Activated CD4-positive, CD25-positive, alpha-beta regulatory T cell treated with anti-CD3 and anti-CD28 coated beads, Interleukin-2, amount 50 U/mL, for 16 hours (primary cell): ENCODE measurements around the gene PLK5.

Source experiments
- DNase-seq: peaks from one replicate; pipeline ENCODE4 v3.0.0-alpha.2; 2020; ENCODE audit warnings: low read depth, low spot score

PLK5 gene

GRCh38 chr19:1577090-1577928, 53.4 kb downstream of the PLK5 start:
- no peak for DNase-seq

- DNase-seq = no peak
These were observed 54.2 kb downstream of the PLK5 start for GRCh38 chr19:1577929-1578618.

GRCh38 chr19:1579222-1579621, 55.3 kb downstream of the PLK5 start:
- DNase-seq = no peak

- DNase-seq = no peak
These were observed 56.5 kb downstream of the PLK5 start for GRCh38 chr19:1580382-1580781.

- DNase-seq = no peak
These were observed 57.1 kb downstream of the PLK5 start for GRCh38 chr19:1580957-1581356.

GRCh38 chr19:1582201-1582600, 58.3 kb downstream of the PLK5 start:
- no peak for DNase-seq

- DNase-seq = no peak
These were observed 60.8 kb downstream of the PLK5 start for GRCh38 chr19:1584500-1585242.

- no peak for DNase-seq
These were observed 61.3 kb downstream of the PLK5 start for GRCh38 chr19:1585243-1585580.
